Measurements from ENCODE around the gene ADAMTS14.

The ADAMTS14 gene

DNA sequence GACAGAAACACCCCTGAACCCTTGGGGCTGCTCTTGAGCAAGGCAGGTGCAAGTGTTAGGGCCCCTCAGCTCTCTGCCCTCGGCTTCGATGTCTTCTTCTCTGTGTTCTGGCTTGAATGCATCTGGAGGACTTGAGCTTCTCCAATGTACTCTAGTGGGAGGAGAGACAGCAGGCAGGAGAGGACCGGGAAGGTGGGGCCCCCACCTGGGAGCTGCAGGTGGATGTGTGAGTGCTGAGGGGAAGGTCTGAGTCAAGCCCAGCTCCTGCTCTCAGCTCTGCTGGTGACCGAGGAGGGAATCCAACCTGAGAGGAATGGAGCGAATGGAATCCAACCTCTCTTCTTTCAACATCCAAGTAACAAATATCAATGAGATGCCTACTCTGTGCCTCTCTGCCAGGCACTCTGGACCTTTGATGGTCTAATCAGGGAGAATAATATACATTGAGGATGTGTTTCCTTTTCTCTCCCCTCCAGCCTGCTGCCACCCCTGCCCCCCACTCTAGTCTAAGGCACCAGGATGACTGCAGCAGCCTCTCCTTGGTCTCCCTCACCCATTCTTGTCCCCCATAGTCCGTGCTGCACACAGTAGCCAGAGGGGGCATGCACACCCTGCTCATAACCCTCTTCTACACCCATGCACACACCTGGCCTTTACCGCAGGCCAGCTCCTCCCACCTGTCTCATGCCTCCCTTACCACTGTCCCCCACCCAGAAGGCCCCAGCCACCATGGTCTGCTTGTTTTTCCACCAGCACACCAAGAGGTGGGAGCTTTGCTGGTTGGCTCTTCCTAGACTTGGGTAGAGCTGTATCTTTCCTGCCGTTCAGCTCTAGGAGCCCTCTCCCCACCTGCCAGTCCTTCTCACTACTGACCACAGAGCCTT lies 99.2 kb downstream of the ADAMTS14 start:
- no peak for DNase-seq (ENCODE audit: low read depth)

DNA sequence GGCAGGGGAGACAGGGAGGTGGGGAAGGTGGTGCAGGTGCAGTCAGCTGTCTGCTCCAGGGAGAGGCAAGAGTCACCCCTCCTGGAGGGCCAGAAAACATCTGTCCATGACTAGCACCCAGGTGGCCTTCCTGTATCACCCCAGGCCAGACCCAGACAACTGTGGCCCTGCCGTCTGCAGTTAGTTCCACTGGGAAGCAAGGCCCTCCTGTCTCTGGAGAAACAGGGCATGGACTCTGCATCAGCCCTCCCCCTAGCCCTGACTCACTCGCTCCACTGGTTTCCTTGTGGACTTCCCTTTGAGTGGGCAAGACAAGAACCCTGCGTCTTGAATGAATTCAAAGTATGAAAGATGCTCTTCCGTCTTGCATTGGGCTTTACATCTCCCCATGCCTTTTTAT lies 100.3 kb downstream of the ADAMTS14 start:
- no peak for DNase-seq (ENCODE audit: low read depth)

DNA sequence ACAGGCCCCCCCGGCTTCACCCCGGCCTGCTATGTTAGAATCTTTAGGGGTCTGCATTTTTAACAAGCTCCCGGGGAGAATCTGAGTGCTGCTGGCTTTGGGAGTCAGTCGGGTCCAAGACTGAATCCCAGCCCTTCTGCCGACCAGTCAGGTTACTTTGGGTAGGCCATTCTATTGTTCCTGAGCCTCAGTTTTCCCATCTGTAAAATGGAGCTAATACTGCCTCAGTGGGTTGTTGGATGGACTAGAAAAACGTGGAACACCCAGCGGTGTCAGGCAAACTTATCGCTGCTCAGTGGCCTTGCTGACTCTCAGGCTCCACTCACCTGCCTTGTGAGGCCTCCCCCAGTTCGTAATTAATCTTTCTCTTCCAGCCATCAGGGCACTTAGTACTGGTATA lies 101.2 kb downstream of the ADAMTS14 start:
- no peak for DNase-seq (ENCODE audit: low read depth)

GRCh38 chr10:70773965-70774809 lies 101.9 kb downstream of the ADAMTS14 start:
- DNase-seq (ENCODE audit: low read depth), result no peak

DNA sequence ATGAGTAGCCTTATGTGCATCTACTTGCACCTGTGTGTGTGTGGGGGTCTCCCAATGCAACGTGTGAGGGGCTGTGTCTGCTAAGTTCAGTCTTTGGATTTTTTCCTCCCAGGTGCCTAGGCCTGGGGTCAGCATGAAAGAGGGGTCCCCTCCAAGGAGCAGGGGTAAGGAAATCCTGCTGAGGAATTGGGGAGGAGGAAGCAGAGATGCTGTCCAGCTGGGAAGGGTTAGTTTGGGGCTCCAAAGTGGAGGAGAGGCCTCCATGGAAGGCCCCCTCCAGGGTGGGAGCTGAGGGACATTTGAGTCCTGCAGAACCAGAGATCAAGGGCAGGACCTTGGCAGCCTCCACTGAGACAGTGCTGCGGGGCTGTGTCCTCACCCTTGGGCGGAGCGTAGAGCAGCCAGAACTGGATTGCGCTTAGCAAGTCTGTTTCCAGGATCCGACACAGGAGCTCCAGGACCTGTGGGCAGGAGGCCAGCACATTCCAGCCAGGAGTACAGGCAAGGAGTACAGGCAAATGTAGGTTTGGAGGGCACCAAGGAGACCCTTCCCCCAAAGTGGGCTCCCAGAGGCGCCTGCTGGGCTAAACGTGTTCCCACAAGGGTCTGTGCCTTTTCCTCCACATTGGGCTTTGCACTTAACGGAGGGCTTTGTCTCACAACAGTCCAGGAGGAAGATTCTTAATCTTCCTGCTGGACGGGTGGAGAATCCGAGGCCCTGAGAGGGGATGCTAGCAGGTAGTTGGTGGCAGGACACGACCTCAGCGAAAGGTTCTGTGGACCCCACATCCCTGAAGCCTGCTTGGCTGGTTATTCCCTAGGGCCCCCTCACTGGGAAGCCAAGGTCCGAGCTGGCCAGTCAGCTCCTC lies 102.7 kb downstream of the ADAMTS14 start:
- no peak for DNase-seq (ENCODE audit: low read depth)

- DNase-seq (ENCODE audit: low read depth), result no peak
Observed at GRCh38 chr10:70775679-70776454, 103.6 kb downstream of the ADAMTS14 start.

DNA sequence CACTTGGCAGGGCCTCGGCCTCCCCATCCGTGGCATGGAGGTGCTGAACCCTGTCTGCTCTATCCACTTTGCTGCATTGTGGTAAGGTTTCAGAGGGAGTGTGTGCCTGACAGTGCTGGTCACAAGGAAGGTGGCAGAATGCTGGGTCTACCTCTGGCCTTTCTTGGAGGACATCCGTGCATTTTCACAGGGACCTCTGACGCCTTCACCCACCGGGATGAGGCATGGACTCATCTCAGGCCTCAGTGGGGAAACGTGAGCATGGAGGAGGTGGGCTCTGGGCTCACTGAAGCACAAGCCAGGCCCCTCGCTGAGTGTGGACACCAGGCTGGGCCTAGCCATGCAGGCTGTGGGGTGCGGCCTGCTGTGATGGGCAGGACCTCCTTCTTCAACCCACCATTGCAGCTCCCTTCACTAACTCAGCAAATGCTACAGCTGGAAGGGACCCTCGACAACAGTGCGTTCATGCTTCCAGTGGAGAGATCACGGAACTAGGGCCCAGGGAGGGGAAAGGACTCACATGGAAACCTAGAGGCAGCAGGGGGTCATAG lies 104.2 kb downstream of the ADAMTS14 start:
- no peak for DNase-seq (ENCODE audit: low read depth)

DNA sequence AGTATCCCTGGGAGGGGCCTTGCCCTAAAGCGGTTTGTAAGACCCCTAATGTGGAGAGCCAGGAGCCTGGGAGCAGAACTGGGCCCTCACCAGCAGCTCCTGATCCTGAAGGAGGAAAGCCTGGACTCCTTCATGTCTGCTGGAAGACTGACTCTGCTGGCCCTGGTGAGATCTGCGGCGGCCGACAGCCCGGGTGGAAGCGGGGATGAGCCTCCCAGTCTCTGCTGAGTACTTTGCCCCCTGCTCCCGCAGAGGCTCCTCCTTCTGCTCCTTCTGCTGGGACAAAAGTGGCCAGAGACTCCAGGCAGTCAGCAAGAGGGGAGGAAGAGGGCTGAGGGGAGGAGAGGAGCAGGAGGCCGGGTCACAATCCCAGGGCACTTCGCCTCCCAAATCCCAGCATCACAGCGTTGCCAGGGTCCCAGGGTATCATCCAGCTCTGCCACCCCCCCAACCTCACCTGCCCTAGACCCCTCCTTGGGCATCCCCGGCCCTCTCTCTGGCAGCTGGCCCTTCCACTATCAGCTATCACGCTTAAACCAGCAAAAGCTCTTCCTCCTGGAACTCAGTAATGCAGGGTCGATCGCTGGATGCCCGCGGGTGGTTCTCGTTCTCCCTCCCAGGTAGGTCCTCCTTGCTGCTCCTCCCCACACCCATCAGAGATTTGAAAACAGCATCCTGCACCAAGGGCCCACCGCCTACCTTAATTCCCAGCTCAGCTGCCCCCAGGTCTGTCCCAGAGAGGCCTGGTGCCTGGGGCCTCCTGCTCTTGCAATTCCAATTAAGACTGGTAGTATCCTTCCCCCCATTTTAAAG lies 105.0 kb downstream of the ADAMTS14 start:
- no peak for DNase-seq (ENCODE audit: low read depth)

GRCh38 chr10:70778267-70778924 lies 106.1 kb downstream of the ADAMTS14 start:
- no peak for DNase-seq (ENCODE audit: low read depth)

GRCh38 chr10:70779088-70779487 lies 106.8 kb downstream of the ADAMTS14 start:
- DNase-seq (ENCODE audit: low read depth), result no peak

DNA sequence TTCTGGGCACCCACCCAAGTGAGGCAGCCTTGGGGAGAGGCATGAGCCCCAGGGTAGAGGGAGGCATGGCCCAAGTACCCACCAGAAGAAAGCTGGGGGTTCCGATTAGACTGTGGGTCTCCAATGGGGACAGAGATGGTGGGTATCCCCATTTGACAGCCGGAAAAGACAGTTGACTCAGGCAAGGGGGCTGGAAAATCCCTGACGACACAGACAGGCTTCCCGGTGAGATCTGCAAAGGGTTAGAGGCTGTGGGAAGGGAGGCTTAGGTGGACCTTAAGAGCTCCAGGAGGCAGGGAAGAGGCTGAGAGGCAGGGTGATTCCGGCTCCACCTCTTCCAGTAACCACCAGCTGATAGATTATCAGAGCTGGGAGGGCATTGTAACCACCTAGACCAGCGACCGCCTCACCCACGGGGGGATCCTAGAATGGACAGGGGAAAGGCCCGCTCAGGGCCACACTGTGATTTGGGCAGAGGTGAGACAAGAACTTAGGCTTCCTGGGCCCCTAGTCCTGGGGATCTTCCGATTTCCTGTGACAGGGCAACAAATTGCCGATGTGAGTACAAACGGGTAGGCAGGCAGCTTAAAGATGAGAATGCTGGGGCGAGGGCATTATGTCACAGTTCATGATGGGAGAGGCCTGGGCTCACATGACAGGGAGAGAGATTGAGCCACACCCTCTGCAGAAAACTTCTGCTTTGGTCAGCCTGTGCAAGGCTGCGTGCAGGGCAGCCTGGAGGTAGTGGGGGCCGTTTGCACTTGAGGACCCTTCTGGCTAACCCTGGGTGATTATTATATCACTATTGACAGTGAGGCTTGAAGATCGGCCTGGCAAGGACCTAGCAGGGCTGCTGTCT lies 107.4 kb downstream of the ADAMTS14 start:
- no peak for DNase-seq (ENCODE audit: low read depth)

- DNase-seq (ENCODE audit: low read depth), result no peak
Observed at GRCh38 chr10:70780370-70780760, 108.1 kb downstream of the ADAMTS14 start.

GRCh38 chr10:70780772-70781171 lies 108.5 kb downstream of the ADAMTS14 start:
- no peak for DNase-seq (ENCODE audit: low read depth)

DNA sequence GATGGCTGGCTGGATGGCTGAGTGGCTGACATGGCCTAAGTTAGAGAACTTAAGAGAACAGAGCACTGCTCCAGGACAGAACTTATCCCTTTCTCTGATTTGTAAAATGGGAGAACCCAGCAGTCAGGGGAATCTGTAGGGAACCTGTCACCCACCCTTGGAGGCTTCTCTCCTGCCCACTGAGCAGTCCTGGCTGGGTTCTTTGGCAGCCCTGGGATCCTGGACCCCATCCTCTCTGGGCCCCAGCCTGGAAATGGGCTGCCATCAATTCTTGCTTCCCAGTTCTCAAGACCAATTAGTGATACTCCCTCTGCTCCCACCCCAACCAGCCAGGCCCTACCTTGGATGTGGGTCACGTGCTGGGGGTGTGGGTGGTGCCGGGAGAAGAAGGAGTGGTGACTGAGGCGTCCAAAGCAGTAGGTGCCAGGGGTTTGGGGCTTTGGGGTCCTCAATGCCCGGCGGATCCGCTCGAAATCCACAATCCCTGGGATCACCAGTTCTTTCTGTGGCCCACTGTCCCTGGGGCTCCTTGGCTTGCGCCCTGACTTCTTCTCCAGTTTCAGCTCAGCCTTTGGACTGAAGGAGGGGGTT lies 109.2 kb downstream of the ADAMTS14 start:
- no peak for DNase-seq (ENCODE audit: low read depth)

DNA sequence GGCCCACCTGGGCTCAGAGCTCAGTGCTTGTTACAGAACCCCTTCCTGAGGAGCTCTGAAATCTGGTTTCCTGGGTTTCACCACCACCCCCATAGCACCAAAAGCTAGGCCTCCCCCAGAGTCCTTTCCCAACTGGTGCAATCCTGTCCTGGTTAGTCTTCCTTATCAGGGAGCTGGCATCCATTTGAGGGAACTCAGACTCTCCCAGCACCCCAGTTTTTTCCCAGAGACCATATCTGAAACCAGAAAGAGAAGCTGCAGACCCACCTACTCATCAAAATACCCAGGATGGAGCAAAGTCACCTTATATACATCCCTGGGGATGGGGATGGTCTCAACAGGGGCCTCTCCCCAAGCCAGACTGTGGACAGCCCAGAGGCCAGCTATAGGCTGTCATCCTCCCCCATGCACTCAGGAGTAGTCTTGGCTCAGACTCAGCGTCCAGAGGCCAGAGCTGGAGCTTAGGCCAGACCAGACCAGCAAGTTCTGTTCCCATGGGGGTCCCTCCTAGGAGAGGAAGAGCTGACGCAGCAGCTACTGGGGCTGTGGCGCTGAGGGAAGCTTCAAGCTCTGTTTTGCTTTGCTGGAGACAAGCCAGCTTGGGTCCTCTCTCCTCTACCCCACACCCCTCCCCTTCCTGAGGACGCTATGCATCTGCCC lies 109.9 kb downstream of the ADAMTS14 start:
- no peak for DNase-seq (ENCODE audit: low read depth)

GRCh38 chr10:70782746-70783680 lies 110.7 kb downstream of the ADAMTS14 start:
- no peak for DNase-seq (ENCODE audit: low read depth)

DNA sequence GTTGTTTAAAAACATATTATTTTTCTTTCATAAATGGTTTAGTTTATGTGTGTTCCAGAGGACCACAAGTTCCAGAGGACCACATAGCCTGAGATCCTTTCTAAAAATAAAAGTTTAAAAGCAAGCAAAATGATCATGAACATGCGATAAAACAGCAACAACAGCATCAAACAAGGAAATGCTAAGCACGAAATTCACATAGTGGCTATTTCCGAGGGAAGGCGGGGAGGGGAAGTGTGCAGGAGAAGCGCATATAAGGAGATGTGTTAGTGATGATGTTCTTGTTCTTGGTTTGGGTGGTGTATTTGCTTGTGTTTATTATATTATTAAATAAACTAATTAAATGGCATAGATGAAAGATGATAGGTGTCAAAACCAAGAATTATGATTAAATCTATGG lies 111.7 kb downstream of the ADAMTS14 start:
- DNase-seq (ENCODE audit: low read depth), result no peak

Data from activated T-cell treated with anti-CD3 and anti-CD28 coated beads for 24 hours (primary cell).